ENCODE data around the gene CHMP6. TPM values are rescaled to one million over a fixed set of nuclear protein-coding genes. Genes with fewer than 3 reads are reported as not detected.
A peak's percentile ranks its signal among the peaks of the same experiment; 100 is the strongest.

CHMP6 gene
- total RNA-seq, 1 donor from 2014 or later = 19.5 TPM

DNA sequence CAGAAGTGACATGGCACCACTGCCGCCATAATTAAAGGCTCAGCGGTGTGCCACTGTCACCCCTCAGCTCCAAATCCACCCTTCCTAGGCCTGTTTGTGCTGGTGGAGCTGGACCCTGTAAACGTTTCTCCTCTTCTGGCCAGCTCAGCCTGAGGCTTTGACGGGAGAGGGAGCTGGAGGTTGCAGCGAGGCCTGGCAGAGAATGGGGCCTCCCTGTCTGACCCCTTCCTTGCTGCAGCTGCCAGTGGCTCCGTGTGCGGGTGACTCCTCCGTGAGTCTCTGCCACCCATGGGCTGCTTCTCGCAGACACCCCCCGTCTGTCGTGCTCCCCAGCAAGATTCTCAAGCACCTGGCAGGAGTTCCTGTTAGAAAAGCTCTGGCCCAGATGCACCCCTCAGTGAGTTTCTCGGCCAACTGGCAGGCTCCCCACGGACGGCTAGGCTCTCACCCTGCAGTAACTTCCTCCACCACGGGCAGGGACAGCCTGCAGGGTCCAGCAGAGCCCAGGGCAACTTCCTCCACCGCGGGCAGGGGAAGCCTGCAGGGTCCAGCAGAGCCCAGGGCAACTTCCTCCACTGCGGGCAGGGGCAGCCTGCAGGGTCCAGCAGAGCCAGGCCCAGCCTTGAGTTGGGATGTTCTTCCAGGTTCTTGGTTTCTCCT lies 4.7 kb upstream of the CHMP6 start:
- intact Hi-C loops (cut with micrococcal nuclease) = no loop called here
- DNase-seq (peak; percentile 52), ATAC-seq (peak; percentile 32)

DNA sequence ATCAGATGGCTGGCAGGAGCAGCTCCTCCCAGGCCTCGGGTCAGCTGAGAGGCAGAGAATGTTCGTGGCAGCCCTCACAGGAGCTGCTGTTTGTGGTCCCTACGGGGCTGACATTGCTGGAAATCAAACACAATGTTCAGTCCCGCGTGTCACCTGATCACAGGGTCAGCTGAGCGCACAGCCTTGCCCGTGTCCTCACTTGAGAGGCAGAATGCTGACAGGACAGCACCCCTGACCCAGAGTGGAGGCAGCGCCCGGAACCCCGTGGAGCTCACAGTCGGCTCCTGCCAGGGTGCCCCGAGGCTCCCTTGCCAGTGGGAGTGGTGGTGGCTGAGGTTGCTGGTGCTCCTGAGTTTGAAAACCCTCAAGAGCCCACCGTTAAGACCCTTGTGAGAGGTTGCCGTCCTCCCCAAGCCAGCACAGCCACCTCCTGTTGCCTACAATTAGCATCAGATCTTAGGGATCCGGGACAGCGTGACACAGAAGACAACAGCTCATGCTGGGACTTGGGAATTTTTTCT lies 3.6 kb upstream of the CHMP6 start:
- no peak for ATAC-seq
- intact Hi-C loops (cut with micrococcal nuclease) = no loop called here
- no peak for DNase-seq

DNA sequence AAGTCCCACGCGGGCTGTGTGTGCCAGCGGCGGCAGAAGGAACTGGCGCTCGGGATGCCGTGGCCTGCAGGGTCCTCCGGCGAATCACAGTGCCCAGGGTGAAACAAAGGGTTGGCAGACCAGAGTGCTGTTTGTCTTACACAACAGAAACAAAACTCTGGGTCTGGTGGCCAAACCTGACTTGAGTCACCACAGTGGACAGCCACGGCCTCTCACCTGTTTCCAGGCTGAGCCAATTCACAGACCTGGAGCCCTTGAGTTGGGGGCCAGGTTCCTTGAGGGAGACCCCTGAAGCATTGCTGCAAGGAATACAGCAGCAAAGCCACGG lies 2.1 kb upstream of the CHMP6 start:
- no peak for DNase-seq
- no peak for ATAC-seq
- intact Hi-C loops (cut with micrococcal nuclease) = no loop called here

DNA sequence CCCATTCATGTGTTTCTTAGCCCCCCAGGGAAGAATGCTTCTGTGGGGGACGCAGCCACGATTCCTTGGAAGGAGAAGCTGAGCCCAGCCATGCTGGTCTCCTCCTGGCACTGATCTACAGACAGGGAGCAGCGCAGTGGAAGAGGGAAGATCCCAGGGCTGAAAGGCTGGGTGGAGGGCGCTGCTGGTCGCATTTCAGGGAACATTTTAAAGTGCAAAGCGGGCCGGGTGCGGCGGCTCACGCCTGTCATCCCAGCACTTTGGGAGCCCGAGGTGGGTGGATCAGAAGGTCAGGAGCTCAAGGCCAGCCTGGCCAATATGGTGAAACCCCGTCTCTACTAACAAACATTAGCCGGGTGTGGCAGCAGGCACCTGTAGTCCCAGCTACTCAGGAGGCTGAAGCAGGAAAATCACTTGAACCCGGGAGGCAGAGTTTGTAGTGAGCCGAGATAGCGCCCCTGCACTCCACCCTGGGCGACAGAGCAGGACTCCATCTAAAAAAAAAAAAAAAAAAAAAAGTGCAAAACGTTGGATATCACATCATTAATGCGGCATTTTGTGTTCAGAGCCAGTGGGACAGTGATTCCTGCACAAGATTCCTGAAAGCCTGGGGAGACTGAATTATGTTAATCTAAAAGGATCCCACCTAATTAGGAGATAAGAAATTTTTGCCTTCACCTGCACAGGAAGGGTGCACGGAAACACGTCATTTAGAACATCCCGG lies 558 bp upstream of the CHMP6 start:
- intact Hi-C loops (cut with micrococcal nuclease) = no loop called here
- DNase-seq (no peak), ATAC-seq (no peak)

DNA sequence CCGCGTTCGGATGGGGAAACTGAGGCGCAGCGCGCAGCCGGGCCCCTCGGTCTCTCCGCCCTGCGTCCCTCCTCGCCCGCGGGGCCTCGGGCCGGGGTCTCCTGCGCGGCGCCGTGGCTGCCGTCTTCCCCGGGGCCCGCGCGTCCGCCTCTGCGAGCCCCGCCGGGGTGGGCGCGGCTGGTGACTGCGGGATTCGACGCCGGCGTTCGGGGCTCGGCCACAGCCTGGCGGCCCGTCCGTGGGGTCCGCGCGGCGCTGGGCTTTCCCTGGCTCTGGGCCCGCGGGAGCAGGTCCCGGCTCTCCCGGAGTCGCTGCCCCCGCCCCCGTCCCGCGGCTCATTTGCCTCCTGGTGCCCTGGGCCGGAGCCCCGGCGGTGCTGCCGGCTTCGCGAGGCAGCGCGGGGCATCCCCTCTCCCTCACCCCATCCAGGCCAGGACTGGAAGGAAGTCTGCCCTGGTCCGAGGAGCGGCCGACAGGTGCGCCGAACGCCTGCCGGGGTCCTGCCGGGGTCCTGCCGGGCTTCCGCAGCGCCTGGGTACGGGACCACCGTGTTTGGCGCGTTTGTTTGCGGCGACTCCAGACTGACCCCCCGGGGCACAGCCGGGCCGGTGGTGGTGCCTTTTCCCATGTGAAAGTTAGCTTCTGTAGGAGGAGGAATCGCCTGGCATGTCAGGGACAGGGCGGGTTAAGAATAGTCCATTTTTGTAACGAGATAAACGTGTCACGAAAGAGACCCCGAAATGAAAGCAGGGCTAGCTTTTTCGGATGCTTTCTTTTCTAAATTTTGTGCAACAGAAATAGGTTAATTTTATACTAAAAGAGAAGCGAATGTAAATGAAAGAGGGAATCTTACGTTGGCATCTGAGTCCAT lies 671 bp downstream of the CHMP6 start:
- intact Hi-C loops (cut with micrococcal nuclease) = no loop called here
- DNase-seq (no peak), ATAC-seq (peak; percentile 3)

DNA sequence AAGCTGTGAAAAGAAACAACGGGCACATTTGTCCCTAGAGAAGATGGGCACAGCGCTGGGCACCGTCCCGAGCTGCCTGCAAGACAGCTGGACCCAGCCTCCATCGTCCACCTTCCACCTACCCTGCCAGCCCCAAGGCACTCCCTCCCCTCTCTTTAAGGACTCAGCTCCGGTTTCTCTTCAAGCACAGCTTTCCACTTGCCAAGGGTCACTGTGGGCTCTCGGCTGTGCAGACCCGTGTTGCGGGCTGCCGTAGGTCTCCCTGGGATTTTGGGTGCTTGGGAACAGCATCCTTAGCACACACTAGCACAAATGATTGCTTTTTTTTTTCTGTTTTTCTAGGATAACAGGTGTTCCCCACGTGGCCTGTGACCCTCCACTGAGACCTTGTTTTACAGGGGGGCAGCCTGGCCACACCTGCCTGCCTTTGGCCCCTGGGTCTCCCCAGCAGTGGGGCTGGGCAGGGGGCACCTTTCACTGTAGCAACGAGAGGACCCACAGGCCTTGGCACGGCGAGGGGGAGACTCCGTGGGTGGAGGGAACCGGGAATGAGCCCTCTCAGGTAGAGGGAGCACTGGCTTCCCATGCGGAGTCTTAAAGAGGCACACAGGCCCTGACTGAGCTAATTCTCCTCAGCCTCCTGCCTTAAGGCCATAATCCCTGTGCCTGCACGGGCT lies 1.4 kb downstream of the CHMP6 start:
- intact Hi-C loops (cut with micrococcal nuclease) = no loop called here
- ATAC-seq (no peak), DNase-seq (no peak)

DNA sequence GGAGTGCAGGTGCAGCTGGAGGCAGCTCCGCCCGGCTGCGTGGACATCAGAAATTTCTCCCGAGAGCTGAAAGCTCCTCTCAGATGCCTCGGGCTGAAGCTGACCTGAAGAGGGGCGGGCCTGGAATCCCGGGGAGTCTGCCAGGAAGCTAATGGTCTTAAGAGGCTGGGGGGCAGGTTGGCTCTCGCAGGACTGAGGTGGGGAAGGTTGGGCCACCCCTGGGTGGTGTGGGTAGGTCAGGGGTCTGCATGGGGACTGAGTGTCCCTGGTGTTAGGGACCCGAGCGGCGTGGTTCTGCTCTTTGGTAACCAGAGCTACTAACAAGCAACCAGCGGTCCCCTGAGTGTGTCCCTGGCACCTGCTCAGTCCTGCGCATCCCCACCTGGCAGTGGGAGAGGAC lies 3.5 kb downstream of the CHMP6 start:
- ATAC-seq = no peak
- intact Hi-C loops (cut with micrococcal nuclease) = no loop called here
- DNase-seq = no peak

DNA sequence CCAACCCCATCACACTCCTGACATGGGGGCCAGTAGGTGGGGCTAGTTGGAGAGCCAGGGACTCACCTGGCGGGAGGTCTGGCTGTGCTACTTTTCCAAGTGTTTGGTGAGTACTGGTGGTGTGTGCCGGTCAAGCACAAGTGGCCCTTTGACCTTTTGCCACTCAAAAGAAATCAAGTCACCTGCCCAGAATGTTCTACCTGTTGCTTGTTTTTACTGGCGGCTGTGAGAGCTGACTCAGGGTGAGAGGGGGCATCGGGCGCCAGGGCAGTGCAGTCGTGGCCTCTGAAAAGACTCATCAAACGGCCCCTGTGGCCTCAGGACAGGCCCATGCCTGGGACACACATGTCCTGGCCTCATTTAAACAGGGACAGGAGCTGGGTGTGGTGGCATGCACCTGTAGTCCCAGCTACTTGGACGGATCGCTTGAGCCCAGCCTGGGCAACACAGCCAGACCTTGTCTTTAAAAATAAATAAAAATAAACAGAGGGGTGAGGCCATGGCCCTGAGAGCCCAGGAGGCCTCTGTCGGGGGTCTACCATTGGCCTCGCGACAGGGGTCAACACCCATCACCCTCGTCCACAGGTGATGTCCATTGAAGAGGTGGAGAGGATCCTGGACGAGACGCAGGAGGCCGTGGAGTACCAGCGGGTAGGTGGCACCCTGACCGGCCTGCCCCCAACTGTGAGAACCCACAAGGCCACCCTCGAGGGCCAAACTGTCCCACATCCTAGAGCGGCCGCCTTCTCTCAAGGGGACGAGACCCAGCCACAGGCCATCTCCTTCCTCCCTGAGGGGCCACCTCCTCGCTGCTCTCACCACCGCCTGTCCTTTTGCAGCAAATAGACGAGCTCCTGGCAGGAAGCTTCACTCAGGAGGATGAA lies 5.0 kb downstream of the CHMP6 start:
- ATAC-seq (no peak), DNase-seq (no peak)
- intact Hi-C loops (cut with micrococcal nuclease) = no loop called here

DNA sequence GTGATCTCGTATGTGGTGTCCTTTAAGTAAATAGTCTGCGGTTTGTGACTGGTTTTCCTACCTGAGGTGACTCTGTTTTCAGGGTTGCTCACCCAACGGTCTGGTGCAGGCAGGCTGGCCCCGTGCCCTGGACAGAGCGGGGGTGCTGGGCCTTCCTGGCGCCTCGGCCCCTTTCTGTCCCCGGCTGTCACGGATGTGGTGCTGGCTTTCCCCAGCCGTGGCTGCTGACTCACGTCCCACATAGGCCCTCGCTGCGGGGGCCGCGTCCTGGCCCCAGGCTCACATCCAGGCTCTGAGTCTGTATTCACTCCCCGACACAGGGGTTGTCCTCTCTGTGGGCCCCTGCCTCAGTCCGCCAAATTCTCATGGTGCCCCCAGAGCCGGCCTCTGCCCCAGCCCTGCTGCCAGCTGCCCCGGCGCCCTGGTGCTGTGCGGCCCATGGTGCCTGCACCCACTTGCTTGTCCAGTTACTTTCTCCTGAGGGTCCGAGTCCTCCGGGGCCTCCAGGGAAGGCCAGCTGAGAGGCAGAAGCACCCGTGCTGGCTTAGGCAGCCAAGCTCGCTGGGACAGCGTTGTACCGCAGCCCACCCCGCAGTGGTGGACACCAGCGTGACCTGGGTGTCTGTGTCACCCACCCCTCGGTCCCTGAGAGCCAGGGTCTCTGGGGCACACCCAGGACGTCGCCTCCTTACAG lies 5.9 kb downstream of the CHMP6 start:
- intact Hi-C loops (cut with micrococcal nuclease) = no loop called here
- DNase-seq (no peak), ATAC-seq (no peak)

DNA sequence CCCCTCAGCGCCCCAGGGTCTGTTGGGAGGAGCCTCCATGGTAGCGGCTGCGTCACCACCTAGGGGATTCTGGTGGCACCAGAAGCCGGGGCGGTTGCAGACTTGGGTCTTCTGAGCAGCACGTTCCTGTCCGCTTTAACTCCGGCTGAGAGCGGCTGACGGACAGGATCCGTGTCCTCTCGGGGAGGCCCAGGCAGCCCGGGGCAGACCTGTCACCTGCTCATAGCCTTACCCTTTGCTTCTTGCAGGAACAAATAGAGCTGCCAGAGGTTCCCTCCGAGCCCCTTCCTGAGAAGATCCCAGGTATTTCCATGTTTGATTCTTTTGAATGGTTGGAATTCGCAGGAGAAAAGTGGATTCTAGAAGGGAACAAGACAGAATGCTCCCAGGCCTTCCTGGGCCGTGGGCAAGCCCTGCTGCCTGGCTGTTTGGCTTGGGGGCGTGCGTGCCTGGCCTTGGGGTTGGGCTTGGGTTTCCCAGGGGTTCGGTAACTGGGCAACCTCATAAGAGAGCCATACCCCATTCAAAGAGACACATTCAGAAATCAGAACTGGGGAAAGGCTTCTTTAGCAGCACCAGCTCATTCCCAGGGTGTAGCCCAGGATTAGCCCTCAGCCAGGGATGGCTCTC lies 6.6 kb downstream of the CHMP6 start:
- intact Hi-C loops (cut with micrococcal nuclease) = no loop called here
- ATAC-seq = no peak

DNA sequence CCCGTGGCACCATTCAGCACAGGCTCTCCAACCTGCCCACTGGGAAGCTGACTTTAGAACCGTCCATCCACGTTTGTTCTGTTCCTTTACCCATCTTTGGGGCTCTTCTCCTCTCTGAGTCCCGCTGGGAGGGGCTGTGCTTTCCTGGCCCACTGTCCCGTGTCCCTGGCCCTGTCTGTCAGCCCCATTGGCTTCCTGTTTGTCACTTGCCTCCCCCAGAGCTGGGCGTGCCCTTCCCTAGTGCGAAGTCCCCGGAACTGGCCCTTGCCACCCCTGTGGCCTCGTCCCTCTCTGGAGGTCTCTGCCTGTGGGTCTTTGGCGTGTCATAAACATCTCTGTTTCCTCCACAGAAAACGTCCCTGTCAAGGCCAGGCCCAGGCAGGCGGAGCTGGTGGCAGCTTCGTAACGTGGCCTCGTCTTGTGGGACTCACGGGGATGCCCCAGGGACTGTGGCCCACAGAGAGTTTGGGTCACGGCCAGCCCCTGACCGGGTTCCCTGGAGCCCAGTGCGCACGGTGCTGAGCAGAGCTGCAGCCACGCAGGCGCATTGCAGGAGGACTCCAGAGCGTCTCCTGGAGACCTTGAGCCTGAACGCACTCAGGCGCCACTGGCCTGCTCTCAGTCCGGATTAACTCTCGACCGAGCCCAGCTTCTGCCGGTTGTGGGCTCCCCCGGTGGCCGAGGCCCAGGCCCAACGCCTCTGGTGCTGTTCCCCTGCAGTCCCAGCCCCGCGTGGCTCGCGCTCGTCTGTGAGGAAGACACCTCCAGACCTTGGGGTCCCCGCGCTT lies 7.3 kb downstream of the CHMP6 start:
- ATAC-seq = no peak
- DNase-seq = no peak
- intact Hi-C loops (cut with micrococcal nuclease) = no loop called here

More for the DNA sequence above, 6.6 kb downstream of the CHMP6 start:
- no peak for DNase-seq

DNA sequence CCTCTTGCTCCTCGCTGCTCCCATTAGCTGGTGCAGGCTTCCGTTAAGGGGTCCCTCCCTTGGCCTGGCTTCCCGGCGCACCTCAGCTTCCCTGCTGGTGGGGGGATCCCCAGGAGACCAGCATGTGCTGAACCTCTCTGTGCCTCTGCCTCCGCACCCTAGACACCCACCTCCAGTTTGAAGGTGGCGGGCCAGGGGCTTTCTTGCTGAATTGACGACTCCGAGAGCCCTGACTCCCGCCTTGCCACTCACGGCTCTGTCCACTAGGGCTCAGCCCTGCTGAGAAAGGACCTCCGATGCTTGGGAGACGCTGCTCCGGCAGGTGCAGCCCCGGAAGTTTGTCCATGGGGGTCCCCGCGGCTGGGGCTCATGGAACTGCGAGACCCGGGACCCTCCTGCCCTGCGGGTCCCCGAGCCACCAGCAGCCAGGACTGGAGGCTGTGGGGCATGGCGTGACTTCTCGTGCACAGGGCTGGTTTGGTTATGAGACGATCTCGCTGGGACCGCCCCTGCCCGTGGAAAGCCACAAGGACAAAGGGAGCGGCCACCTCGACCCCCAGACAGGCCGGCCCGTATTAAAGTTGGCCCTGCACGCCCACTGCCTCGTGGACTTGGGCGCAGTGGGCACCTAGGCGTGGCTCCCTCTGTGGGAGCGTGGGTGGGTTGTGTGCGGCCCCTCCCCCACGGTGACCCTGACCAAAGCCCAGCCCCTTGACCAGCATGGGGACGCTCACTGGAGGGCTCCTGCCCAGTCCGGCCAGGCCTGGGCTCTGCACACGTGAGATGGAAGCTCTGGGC lies 8.1 kb downstream of the CHMP6 start:
- DNase-seq = no peak
- intact Hi-C loops (cut with micrococcal nuclease) = no loop called here
- ATAC-seq = no peak

DNA sequence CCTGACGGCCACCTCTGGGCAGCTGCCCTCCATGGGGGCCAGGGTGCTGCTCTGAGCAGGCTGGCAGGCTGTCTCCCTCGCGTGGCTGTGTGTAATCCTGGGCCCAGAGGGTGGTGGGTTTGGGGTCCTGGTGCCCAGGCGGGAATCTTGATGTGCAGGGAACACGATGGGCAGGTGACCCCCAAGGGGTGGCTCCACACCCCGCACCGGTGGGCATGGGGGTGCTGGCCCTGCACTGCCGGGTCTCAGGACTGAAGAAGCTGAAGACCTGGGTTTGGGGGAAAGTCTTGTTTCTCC lies 8.6 kb downstream of the CHMP6 start:
- intact Hi-C loops (cut with micrococcal nuclease) = no loop called here
- ATAC-seq (no peak), DNase-seq (no peak)

DNA sequence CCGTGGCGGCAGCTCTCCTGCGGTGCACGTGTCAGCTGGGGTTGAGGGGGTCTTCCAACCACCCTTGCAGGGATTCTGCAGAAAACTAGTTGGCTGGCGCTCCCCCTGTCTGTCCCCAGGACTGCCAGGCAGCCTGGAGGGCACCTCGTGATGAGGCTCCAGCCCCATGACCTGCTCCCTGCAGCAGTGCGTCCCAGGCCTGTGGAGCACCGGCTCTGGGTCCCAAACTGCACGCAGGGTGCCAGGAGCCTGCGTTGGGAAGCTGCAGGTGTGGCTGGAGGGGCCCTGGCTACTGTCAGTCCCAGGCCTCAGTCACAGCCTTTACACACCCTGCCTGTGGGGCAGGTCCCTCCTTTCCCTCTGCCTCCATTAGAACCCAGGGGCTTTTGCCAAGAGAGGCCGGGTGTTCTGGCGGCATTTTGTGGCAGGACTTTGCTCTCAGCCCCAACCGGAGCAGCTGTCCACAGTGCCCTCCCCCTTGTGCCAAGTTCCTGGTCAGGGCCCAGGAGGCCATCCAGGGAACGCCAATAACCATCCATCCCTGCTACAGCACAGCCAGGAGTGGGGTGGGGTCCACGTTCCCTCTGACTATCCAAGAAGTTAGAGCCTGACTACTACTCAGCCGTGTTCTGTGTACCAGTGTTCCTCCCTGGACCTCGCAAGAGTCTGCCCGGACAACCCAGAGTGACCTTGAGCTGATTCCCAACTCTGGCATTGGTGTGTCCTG lies 9.2 kb downstream of the CHMP6 start:
- ATAC-seq = peak; percentile 53
- intact Hi-C loops (cut with micrococcal nuclease) = no loop called here
- DNase-seq = peak; percentile 20

DNA sequence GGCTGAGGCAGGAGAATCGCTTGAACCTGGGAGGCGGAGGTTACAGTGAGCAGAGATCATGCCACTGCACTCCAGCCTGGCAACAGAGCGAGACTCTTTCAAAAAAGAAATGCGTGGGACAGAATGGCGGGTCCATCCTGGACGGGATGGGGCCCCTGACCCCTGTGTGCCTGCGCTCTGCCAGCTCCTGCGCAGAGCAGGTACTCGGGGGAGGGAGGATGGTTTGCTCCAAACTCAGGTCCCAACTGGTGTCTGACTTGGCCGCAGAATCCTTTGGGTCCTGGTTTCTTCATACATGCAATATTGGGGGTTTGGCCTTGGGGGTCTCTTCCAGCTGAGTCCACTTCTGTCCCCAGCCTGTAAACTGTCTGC lies 10.4 kb downstream of the CHMP6 start:
- ATAC-seq (no peak), DNase-seq (no peak)
- intact Hi-C loops (cut with micrococcal nuclease) = no loop called here

Data from left ventricle myocardium superior (tissue), 1 donor.